ENCODE measurements around the gene TECPR2.

TECPR2 gene

GRCh38 chr14:102485693-102486512 is 123.2 kb downstream of the TECPR2 start:
- no peak for TF ChIP-seq CTCF (IDR thresholded peaks at IDR 0.05; ENCODE audit: insufficient read depth, low read length, missing control alignments)
- ChIA-PET CTCF (interaction anchor here (1.1 to 1.8 kb wide), 5 partner anchors 33 to 49 kb away, joined by 3 to 6 read pairs (median 3); no protein-coding TSS in a partner anchor), POLR2A (no interaction called here)
- no peak overlapping the region for H3K4me3 ChIP-seq (ENCODE audit: low read depth, low read length)
- no peak for DNase-seq (ENCODE audit: low read depth, low spot score)

- POLR2A ChIA-PET, result no interaction called here
- no peak overlapping the region for H3K4me3 ChIP-seq (ENCODE audit: low read depth, low read length)
- TF ChIP-seq CTCF (IDR thresholded peaks at IDR 0.05; ENCODE audit: insufficient read depth, low read length, missing control alignments), result no peak
- CTCF ChIA-PET, result interaction anchor here (1.2 to 1.8 kb wide), 3 partner anchors 38 to 50 kb away, joined by 3 to 6 read pairs (median 6); no protein-coding TSS in a partner anchor
- no peak for DNase-seq (ENCODE audit: low read depth, low spot score)
Observed at GRCh38 chr14:102486513-102487203, 123.9 kb downstream of the TECPR2 start.

- H3K4me3 ChIP-seq (ENCODE audit: low read depth, low read length), result no peak overlapping the region
- DNase-seq (ENCODE audit: low read depth, low spot score), result no peak
- ChIA-PET POLR2A (no interaction called here), CTCF (interaction anchor here (1.8 kb wide), 2 partner anchors 49 to 51 kb away, joined by 6 read pairs; no protein-coding TSS in a partner anchor)
- no peak for TF ChIP-seq CTCF (IDR thresholded peaks at IDR 0.05; ENCODE audit: insufficient read depth, low read length, missing control alignments)
Observed at GRCh38 chr14:102487204-102487577, 124.5 kb downstream of the TECPR2 start.

GRCh38 chr14:102490456-102490855 is 127.7 kb downstream of the TECPR2 start:
- no peak for TF ChIP-seq CTCF (IDR thresholded peaks at IDR 0.05; ENCODE audit: insufficient read depth, low read length, missing control alignments)
- DNase-seq (ENCODE audit: low read depth, low spot score), result no peak
- no peak overlapping the region for H3K4me3 ChIP-seq (ENCODE audit: low read depth, low read length)
- POLR2A ChIA-PET, result no interaction called here
- CTCF ChIA-PET, result interaction anchor here (0.6 kb wide), 1 partner anchor 10 kb away, joined by 3 read pairs; no protein-coding TSS in a partner anchor

DNA sequence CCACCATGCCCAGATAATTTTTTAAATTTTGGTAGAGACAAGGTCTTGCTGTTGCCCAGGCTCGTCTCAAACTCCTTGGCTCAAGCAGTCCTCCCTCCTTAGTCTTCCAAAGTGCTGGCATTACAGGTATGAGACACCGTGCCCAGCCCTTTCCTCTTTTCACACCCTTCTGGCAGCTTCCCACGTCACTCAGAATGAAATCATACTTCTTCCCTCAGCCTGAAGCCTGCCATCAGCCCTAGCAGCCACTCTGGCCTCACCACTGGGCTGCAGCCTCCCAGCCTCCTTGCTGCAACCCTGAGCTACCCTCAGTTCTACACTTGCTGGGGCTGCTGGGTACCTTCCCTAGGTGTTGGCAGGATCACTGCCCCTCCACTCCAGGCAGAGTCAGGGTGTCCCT is 128.6 kb downstream of the TECPR2 start:
- POLR2A ChIA-PET, result no interaction called here
- TF ChIP-seq CTCF (IDR thresholded peaks at IDR 0.05; ENCODE audit: insufficient read depth, low read length, missing control alignments), result no peak
- DNase-seq (ENCODE audit: low read depth, low spot score), result no peak
- no peak overlapping the region for H3K4me3 ChIP-seq (ENCODE audit: low read depth, low read length)
- CTCF ChIA-PET, result interaction anchor here (0.6 to 1.6 kb wide), 3 partner anchors 11 to 53 kb away, joined by 3 to 5 read pairs (median 3); no protein-coding TSS in a partner anchor

Data from AG04449 (cell line).